HepG2 (cell line): Measurements from ENCODE around the gene TSPAN5. TPM values are rescaled to one million over a fixed set of nuclear protein-coding genes. Genes with fewer than 3 reads are reported as not detected.

ENCODE experiments used
- ATAC-seq: fragments of 200-7000 bp; cut with Tn5 transposase; 3 replicates; pipeline ENCODE4 v1.9.1; 2020; ENCODE audit warnings: mild to moderate bottlenecking, moderate library complexity
- BruUV-seq: library from RNA; stranded (reverse); fragments of 400-500 nt; replicated peaks from 2 replicates; lab custom pipeline; 2021; lab: Mats Ljungman, UMichigan
- CTCF ChIA-PET: fragments of 300-600 bp; formaldehyde crosslinking; extraction: SDS; loops from one replicate; lab custom pipeline; 2021; ENCODE audit warnings: low total read pairs, inconsistent platforms, low intra/inter-chr PET ratio; lab: Yijun Ruan, JAX
- POLR2A ChIA-PET: fragments of 350-600 bp; sonication (Branson Sonifier 250); formaldehyde crosslinking; loops from one replicate; lab custom pipeline; 2020; ENCODE audit warnings: antibody characterized with exemption, inconsistent platforms; lab: Yijun Ruan, JAX
- DNase-seq: peaks from one replicate; pipeline ENCODE4 v3.0.0-alpha.2; 2015; ENCODE audit warnings: low spot score
- FAIRE-seq: peaks from 3 replicates; lab custom pipeline; 2011; peaks lifted over from hg19 to GRCh38; lab: Jason Lieb, UNC
- H2AFZ ChIP-seq: one replicate; pipeline ENCODE4 v1.6.1; 2011; ENCODE audit warnings: low read length, inconsistent platforms
- H3K27ac ChIP-seq: fragments of 300-600 bp; 3 replicates; pipeline ENCODE4 v1.8.0; 2011; ENCODE audit warnings: mixed run types, mild to moderate bottlenecking, mixed read lengths, low read length, inconsistent platforms; ENCODE audit not compliant: insufficient read depth; ENCODE audit errors: extremely low read length
- H3K27me3 ChIP-seq, 2 experiments: fragments of 200-600 bp in 1 of 2; 2 replicates in 1 of 2; 3 replicates in 1 of 2; pipeline versions ENCODE4 v1.6.0 to v1.8.0; 2011; ENCODE audit warnings: low read length in 2 of 2, mild to moderate bottlenecking in 2 of 2, moderate library complexity in 2 of 2, inconsistent platforms in 1 of 2; ENCODE audit not compliant: insufficient read depth in 2 of 2, control insufficient read depth in 1 of 2
- H3K36me3 ChIP-seq, 2 experiments: fragments of 200-600 bp in 1 of 2; replicated peaks in 1 of 2; 2 replicates in 1 of 2; 3 replicates in 1 of 2; pipeline versions ENCODE4 v1.5.1 to v1.8.0; 2011; ENCODE audit warnings: low read length in 2 of 2, inconsistent platforms in 1 of 2; ENCODE audit not compliant: insufficient read depth in 2 of 2, control insufficient read depth in 1 of 2
- H3K4me1 ChIP-seq: 2 replicates; pipeline ENCODE4 v1.5.1; 2012; ENCODE audit warnings: low read length, inconsistent platforms; ENCODE audit not compliant: insufficient read depth
- H3K4me2 ChIP-seq: 2 replicates; pipeline ENCODE4 v1.6.0; 2011; ENCODE audit warnings: low read depth, low read length, inconsistent platforms
- H3K4me3 ChIP-seq, 3 experiments: fragments of 200-600 bp in 1 of 3; sonication (generic), shearing (Covaris generic) in 1 of 3; replicated peaks in 1 of 3; 2 replicates each; pipeline ENCODE4 v1.5.1; 2011 to 2016; ENCODE audit warnings: low read length in 3 of 3, inconsistent platforms in 2 of 3, low read depth in 2 of 3, mild to moderate bottlenecking in 2 of 3, control low read depth in 1 of 3, mixed read lengths in 1 of 3; ENCODE audit not compliant: insufficient read depth in 1 of 3
- H3K79me2 ChIP-seq: one replicate; pipeline ENCODE4 v1.6.1; 2011; ENCODE audit warnings: low read length, inconsistent platforms; ENCODE audit not compliant: insufficient read depth
- H3K9ac ChIP-seq: 2 replicates; pipeline ENCODE4 v1.6.0; 2011; ENCODE audit warnings: mild to moderate bottlenecking, low read depth, low read length, inconsistent platforms; ENCODE audit not compliant: insufficient read depth
- H3K9me3 ChIP-seq: 2 replicates; pipeline ENCODE4 v1.5.1; 2012; ENCODE audit warnings: mild to moderate bottlenecking, low read length
- H4K20me1 ChIP-seq: 2 replicates; pipeline ENCODE4 v1.6.0; 2011; ENCODE audit warnings: inconsistent platforms, mild to moderate bottlenecking, low read length, moderate library complexity; ENCODE audit not compliant: insufficient read depth
- HHEX ChIP-seq: IDR thresholded peaks from 2 replicates; pipeline ENCODE4 v1.6.1; 2016; ENCODE audit warnings: control low read depth
- IRF1 ChIP-seq: sonication (generic); formaldehyde crosslinking; IDR thresholded peaks from 2 replicates; pipeline ENCODE4 v1.4.0; 2020; ENCODE audit warnings: low read depth, mild to moderate bottlenecking, missing genetic modification reagents
- IRX3 ChIP-seq: sonication (generic); formaldehyde crosslinking; IDR thresholded peaks from 2 replicates; pipeline ENCODE4 v1.8.1; 2023; ENCODE audit warnings: mild to moderate bottlenecking, low read depth, missing genetic modification reagents, borderline replicate concordance
- ISL2 ChIP-seq: sonication (generic); formaldehyde crosslinking; IDR thresholded peaks from 2 replicates; pipeline ENCODE4 v1.5.0; 2020; ENCODE audit warnings: missing genetic modification reagents
- MAFF ChIP-seq: IDR thresholded peaks from 2 replicates; pipeline ENCODE4 v1.6.1; 2011; ENCODE audit warnings: low read depth, low read length, improper control_type of control experiment
- RAD51 ChIP-seq: fragments of 450-650 bp; IDR thresholded peaks from 2 replicates; pipeline ENCODE4 v1.6.1; 2016; ENCODE audit warnings: borderline replicate concordance
- SIN3A ChIP-seq: IDR thresholded peaks from 2 replicates; pipeline ENCODE4 v1.6.1; 2011; ENCODE audit warnings: low read depth, mild to moderate bottlenecking, control low read depth, low read length, borderline replicate concordance
- ZFP36L1 ChIP-seq: sonication (generic); formaldehyde crosslinking; IDR thresholded peaks from 2 replicates; pipeline ENCODE4 v1.8.0; 2022; ENCODE audit warnings: mild to moderate bottlenecking, missing genetic modification reagents, moderate library complexity
- ZNF12 ChIP-seq: sonication (generic); formaldehyde crosslinking; IDR thresholded peaks from 2 replicates; pipeline ENCODE4 v1.5.0; 2020; ENCODE audit warnings: missing genetic modification reagents
- ZNF562 ChIP-seq: sonication (generic); formaldehyde crosslinking; IDR thresholded peaks from 2 replicates; pipeline ENCODE4 v1.8.0; 2022; ENCODE audit warnings: missing genetic modification reagents, borderline replicate concordance
- ZSCAN29 ChIP-seq: sonication (generic); formaldehyde crosslinking; conservative IDR thresholded peaks from 2 replicates; pipeline ENCODE4 v1.4.0; 2020; ENCODE audit warnings: mild to moderate bottlenecking, missing genetic modification reagents
- WGBS: methylation state at CpG from one replicate; pipeline ENCODE4 v1.1.6; 2017; ENCODE audit warnings: low lambda C conversion rate; 5-methylcytosine and 5-hydroxymethylcytosine counted together
- in situ Hi-C: cut with HindIII; loops from 2 replicates; pipeline ENCODE4 v1.10.0; 2017; ENCODE audit warnings: low pct_unique_long_range_greater_than_20kb; ENCODE audit not compliant: extremely low pct_ligation_motif_present
- intact Hi-C: fragments of 100-400 bp; cut with micrococcal nuclease; formaldehyde crosslinking; loops from one replicate; pipeline ENCODE4 v1.10.0; 2022; ENCODE audit not compliant: unreplicated experiment
- polyA plus RNA-seq, 8 experiments: library from polyadenylated mRNA; depleted of rRNA in 3 of 8; stranded (reverse) in 7 of 8; unstranded in 1 of 8; fragments of >200 nt; fragmentation: Illumina TruSeq in 4 of 8; extraction: Trizol in 4 of 8; gene quantifications; 2 replicates each; pipeline versions ENCODE4 v1.2.1 to v1.2.3, GENCODE V29; 2011 to 2016; ENCODE audit warnings: low read depth in 4 of 8, missing spikeins in 1 of 8, mixed read lengths in 1 of 8; ENCODE audit not compliant: insufficient read depth in 1 of 8
- total RNA-seq, 5 experiments: library from RNA; depleted of rRNA; stranded (reverse); fragments of >200 nt; fragmentation: Illumina TruSeq; extraction: Trizol; gene quantifications; 2 replicates each; pipeline ENCODE4 v1.2.3, GENCODE V29; 2016; ENCODE audit warnings: low read depth in 1 of 5
- TF ChIP-seq, protein P1 (sequence below): sonication (generic); formaldehyde crosslinking; IDR thresholded peaks from 2 replicates; pipeline ENCODE4 v1.4.0; 2020; ENCODE audit warnings: mild to moderate bottlenecking, missing genetic modification reagents
- TF ChIP-seq, protein P2 (sequence below): sonication (generic); formaldehyde crosslinking; IDR thresholded peaks from 2 replicates; pipeline ENCODE4 v1.8.1; 2022; ENCODE audit warnings: low read depth, mild to moderate bottlenecking, missing genetic modification reagents

TSPAN5 gene
- total and polyA plus RNA-seq, 2 of the 13 experiments (the other 11 are each of a cell fraction or from before 2014, with no cell fraction given) = 0.20 to 0.53 TPM

- Histone ChIP-seq H3K9me3 (no peaks in the 10 kb centered on the region), H3K4me2 (no peak overlapping the region), H2AFZ (no peak overlapping the region), H3K36me3 (no peaks in the 10 kb centered on the region), H3K79me2 (no peaks in the 10 kb centered on the region), H3K9ac (no peak overlapping the region), H3K4me3 (no peak overlapping the region), H3K27me3 (no peaks in the 10 kb centered on the region), H4K20me1 (no peaks in the 10 kb centered on the region), H3K4me1 (no peaks in the 10 kb centered on the region), H3K27ac (no peak overlapping the region)
- no TSS peak for BruUV-seq
- no peak for FAIRE-seq
- peak; percentile 35 for DNase-seq
- in situ Hi-C loops = no loop called here
- CTCF ChIA-PET = no interaction called here
- intact Hi-C loops = no loop called here
- POLR2A ChIA-PET = no interaction called here
- 31% methylated on average over 3 of the region's 3 CpGs for WGBS
- no peak for ATAC-seq
- TF ChIP-seq ZNF12 (CRISPR knock-in tag) (no peak), RAD51 (no peak), ZSCAN29 (CRISPR knock-in tag) (no peak), MAFF (no peak), ZNF562 (no peak), SIN3A (no peak), IRF1 (CRISPR knock-in tag) (no peak), ISL2 (CRISPR knock-in tag) (no peak), IRX3 (no peak), ZFP36L1 (no peak), HHEX (CRISPR knock-in tag) (no peak)
- TF ChIP-seq, protein P1, sequence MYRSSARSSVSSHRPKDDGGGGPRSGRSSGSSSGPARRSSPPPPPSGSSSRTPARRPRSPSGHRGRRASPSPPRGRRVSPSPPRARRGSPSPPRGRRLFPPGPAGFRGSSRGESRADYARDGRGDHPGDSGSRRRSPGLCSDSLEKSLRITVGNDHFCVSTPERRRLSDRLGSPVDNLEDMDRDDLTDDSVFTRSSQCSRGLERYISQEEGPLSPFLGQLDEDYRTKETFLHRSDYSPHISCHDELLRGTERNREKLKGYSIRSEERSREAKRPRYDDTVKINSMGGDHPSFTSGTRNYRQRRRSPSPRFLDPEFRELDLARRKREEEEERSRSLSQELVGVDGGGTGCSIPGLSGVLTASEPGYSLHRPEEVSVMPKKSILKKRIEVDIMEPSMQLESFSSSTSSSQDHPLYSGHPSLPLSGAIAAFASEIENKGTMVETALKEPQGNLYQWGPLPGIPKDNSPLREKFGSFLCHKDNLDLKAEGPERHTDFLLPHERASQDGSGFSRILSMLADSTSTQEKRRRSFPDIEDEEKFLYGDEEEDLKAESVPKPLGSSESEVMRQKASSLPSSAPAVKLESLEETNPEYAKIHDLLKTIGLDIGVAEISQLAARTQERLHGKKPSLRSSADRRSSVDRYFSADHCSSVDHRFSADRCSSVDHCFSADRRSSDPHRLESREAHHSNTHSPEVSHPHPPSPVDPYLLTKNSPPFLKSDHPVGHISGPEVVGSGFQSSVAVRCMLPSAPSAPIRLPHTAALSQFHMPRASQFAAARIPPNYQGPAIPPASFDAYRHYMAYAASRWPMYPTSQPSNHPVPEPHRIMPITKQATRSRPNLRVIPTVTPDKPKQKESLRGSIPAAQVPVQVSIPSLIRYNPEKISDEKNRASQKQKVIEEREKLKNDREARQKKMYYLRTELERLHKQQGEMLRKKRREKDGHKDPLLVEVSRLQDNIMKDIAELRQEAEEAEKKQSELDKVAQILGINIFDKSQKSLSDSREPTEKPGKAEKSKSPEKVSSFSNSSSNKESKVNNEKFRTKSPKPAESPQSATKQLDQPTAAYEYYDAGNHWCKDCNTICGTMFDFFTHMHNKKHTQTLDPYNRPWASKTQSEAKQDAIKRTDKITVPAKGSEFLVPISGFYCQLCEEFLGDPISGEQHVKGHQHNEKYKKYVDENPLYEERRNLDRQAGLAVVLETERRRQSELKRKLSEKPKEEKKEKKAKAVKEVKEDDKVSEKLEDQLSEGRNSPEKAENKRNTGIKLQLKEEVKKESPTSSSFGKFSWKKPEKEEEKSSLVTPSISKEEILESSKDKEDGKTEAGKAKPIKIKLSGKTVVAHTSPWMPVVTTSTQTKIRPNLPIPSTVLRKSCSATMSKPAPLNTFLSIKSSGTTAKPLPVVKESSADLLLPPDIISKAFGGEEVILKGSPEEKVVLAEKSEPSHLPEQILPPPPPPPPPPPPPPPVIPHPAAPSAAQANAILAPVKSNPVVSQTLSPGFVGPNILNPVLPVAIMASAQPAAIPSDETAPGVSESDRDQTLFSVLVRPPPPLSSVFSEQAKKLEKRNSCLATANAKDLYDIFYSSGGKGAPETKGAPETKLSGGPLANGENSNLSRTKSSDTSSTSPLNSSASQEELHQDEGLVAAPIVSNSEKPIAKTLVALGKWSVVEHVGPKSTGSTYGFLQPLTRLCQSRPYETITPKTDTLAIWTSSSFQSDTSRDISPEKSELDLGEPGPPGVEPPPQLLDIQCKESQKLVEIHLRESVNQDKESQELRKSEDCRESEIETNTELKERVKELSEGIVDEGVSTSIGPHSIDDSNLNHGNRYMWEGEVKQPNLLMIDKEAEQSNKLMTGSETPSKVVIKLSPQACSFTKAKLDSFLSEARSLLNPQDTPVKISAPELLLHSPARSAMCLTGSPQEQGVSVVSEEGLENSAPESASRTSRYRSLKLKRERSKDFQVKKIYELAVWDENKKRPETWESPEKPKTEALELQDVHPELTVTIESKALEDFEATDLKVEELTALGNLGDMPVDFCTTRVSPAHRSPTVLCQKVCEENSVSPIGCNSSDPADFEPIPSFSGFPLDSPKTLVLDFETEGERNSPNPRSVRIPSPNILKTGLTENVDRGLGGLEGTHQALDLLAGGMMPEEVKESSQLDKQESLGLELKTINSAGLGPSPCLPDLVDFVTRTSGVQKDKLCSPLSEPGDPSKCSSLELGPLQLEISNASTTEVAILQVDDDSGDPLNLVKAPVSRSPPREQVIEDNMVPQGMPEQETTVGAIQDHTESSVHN = no peak
- TF ChIP-seq, protein P2, sequence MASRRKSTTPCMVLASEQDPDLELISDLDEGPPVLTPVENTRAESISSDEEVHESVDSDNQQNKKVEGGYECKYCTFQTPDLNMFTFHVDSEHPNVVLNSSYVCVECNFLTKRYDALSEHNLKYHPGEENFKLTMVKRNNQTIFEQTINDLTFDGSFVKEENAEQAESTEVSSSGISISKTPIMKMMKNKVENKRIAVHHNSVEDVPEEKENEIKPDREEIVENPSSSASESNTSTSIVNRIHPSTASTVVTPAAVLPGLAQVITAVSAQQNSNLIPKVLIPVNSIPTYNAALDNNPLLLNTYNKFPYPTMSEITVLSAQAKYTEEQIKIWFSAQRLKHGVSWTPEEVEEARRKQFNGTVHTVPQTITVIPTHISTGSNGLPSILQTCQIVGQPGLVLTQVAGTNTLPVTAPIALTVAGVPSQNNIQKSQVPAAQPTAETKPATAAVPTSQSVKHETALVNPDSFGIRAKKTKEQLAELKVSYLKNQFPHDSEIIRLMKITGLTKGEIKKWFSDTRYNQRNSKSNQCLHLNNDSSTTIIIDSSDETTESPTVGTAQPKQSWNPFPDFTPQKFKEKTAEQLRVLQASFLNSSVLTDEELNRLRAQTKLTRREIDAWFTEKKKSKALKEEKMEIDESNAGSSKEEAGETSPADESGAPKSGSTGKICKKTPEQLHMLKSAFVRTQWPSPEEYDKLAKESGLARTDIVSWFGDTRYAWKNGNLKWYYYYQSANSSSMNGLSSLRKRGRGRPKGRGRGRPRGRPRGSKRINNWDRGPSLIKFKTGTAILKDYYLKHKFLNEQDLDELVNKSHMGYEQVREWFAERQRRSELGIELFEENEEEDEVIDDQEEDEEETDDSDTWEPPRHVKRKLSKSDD (CRISPR knock-in tag) = no peak
Measured at GRCh38 chr4:98522636-98523395, 135.6 kb downstream of the TSPAN5 start.
